ENCODE data around the gene TRAM2. TPM values are rescaled to one million over a fixed set of nuclear protein-coding genes. Genes with fewer than 3 reads are reported as not detected.

Gene TRAM2
- total RNA-seq, 1 experiment from 2014 or later, result 21.2 TPM

DNA sequence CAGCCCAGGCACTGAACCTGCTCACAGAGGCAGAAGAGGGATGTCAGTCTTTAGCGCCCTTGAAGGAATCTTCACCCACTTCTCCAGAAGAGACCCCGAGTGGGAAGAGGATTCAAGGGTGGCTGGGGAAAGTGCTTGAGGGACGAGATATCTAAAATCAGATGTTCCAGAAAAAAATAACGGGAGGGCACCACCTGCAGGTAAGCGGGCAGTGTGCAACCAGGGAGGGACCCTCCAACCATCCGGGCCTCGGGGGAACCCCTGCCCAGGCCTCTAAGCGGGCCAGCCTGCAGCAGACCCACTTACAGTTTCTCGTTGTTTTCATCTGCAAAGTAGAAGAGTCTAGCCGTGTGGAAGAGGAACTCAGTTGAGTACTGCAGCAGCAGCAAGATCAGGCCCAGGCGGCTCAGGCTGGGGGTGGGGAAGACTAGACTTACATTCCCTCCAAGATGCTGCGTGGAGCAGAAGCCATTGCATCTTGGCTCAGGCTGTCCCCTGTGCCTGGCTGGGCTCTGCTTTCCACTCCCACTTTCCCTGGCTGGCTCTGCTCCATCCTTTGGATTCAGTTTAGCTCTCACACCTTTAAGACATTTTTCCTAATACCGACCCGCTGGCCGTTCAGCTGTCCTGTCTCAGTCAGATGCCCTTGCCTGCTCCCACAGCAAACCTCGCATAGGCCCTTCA, 71.0 kb downstream of the TRAM2 start:
- no peak overlapping the region for H2BK20ac ChIP-seq (ENCODE audit: low read depth, low read length, poor library complexity, severe bottlenecking)
- H3K27ac Mint-ChIP-seq, result peak overlapping the region in 2 of 3 experiments; percentile 47 to 70; a peak in 1 of 7 replicates
- no peaks in the 10 kb centered on the region for H3K9me3 Mint-ChIP-seq
- no peaks in the 10 kb centered on the region for H3K23me2 ChIP-seq (ENCODE audit: insufficient read length, low read depth, low read length, poor library complexity, severe bottlenecking)
- H2BK5ac ChIP-seq (ENCODE audit: insufficient read length, low read length), result no peak overlapping the region
- no peak overlapping the region for H3K4me2 ChIP-seq (ENCODE audit: insufficient read depth, insufficient read length, low read length)
- H3K4ac ChIP-seq (ENCODE audit: low read depth, low read length), result no peak overlapping the region
- H3K27ac ChIP-seq (ENCODE audit: insufficient read length, low read depth, low read length), result no peak overlapping the region
- peaks cover 4% of the 10 kb centered on the region; the same call in 1 of the 2 replicates for H3K4me1 ChIP-seq (ENCODE audit: insufficient read depth, low read length)
- H3K23ac ChIP-seq (ENCODE audit: insufficient read length, low read depth, low read length), result no peak overlapping the region
- no peak overlapping the region for H3T11ph ChIP-seq (ENCODE audit: low read length)
- H3K9ac ChIP-seq (ENCODE audit: extremely low read depth, insufficient read length, low read length), result no peak overlapping the region
- H3K79me1 ChIP-seq (ENCODE audit: insufficient read depth, low read depth, low read length, poor library complexity, severe bottlenecking), result no peaks in the 10 kb centered on the region
- no peak overlapping the region for H4K91ac ChIP-seq (ENCODE audit: insufficient read length, low read depth, low read length)
- no peak overlapping the region for H3K4me3 Mint-ChIP-seq
- no peak for DNase-seq
- TF ChIP-seq, protein P1, sequence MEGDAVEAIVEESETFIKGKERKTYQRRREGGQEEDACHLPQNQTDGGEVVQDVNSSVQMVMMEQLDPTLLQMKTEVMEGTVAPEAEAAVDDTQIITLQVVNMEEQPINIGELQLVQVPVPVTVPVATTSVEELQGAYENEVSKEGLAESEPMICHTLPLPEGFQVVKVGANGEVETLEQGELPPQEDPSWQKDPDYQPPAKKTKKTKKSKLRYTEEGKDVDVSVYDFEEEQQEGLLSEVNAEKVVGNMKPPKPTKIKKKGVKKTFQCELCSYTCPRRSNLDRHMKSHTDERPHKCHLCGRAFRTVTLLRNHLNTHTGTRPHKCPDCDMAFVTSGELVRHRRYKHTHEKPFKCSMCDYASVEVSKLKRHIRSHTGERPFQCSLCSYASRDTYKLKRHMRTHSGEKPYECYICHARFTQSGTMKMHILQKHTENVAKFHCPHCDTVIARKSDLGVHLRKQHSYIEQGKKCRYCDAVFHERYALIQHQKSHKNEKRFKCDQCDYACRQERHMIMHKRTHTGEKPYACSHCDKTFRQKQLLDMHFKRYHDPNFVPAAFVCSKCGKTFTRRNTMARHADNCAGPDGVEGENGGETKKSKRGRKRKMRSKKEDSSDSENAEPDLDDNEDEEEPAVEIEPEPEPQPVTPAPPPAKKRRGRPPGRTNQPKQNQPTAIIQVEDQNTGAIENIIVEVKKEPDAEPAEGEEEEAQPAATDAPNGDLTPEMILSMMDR (conservative IDR thresholded peaks at IDR 0.05), result peak; percentile 46
- no peak overlapping the region for H3K56ac ChIP-seq (ENCODE audit: insufficient read length, low read depth, low read length)
- H3K9me3 ChIP-seq (ENCODE audit: control insufficient read depth, low read depth, low read length), result no peaks in the 10 kb centered on the region
- H2AK5ac ChIP-seq (ENCODE audit: insufficient read length, low read length), result no peak overlapping the region
- H4K5ac ChIP-seq (ENCODE audit: insufficient read length, low read depth, low read length), result no peak overlapping the region
- H2BK15ac ChIP-seq (ENCODE audit: low read depth, low read length), result no peak overlapping the region
- peaks cover 18 to 55% (median 33%) of the 10 kb centered on the region in 3 experiments; a peak in 6 of 7 replicates for H3K36me3 Mint-ChIP-seq (ENCODE audit: insufficient read depth in 1 of 3, low read depth in 3 of 3)
- H3K79me2 ChIP-seq (ENCODE audit: insufficient read depth, low read length), result no peaks in the 10 kb centered on the region
- no peaks in the 10 kb centered on the region for H4K20me1 ChIP-seq (ENCODE audit: control insufficient read depth, insufficient read depth, insufficient read length)
- H2BK12ac ChIP-seq (ENCODE audit: insufficient read length, low read depth, low read length), result no peak overlapping the region
- H3K4me1 Mint-ChIP-seq, result peaks cover 20 to 28% of the 10 kb centered on the region in 2 experiments
- H2AFZ ChIP-seq (ENCODE audit: low read length), result no peak overlapping the region
- H3K27me3 Mint-ChIP-seq (ENCODE audit: low read depth), result no peaks in the 10 kb centered on the region
- H3K18ac ChIP-seq (ENCODE audit: insufficient read length, low read depth, low read length), result no peak overlapping the region
- no CpG with 5 or more reads among the region's 16 CpGs for WGBS (ENCODE audit: extremely low coverage, insufficient read length, low lambda C conversion rate)
- H4K8ac ChIP-seq (replicated peaks; ENCODE audit: insufficient read length, low read depth, low read length), result no peak overlapping the region
- no peak overlapping the region for H2BK120ac ChIP-seq (ENCODE audit: low read depth, low read length, poor library complexity, severe bottlenecking)
- H3K27me3 ChIP-seq (ENCODE audit: insufficient read depth, low read length), result no peaks in the 10 kb centered on the region
- H3K14ac ChIP-seq (ENCODE audit: insufficient read depth, low read length), result no peak overlapping the region

All from H9 (cell line).